AG10803 (cell line): Measurements from ENCODE around the gene MZT2A.
A peak's percentile ranks its signal among the peaks of the same experiment; 100 is the strongest.
"Not testable (repeated sequence)": the region's sequence is repeated elsewhere in the genome, so short reads cannot be mapped to it uniquely, and the experiment has no call there.

Experiments
- DNase-seq: peaks from one replicate; pipeline ENCODE4 v3.0.0; 2010; ENCODE audit warnings: low read depth
- H3K4me3 ChIP-seq: 2 replicates; pipeline ENCODE4 v1.5.1; 2011; ENCODE audit warnings: mild to moderate bottlenecking, low read length, control low read depth
- TF ChIP-seq, protein P1 (sequence below): conservative IDR thresholded peaks from 2 replicates; pipeline ENCODE4 v1.5.1; 2011; ENCODE audit warnings: mild to moderate bottlenecking, low read length, control low read depth, inconsistent platforms

The MZT2A gene, protein sequence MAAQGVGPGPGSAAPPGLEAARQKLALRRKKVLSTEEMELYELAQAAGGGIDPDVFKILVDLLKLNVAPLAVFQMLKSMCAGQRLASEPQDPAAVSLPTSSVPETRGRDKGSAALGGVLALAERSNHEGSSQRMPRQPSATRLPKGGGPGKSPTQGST

GRCh38 chr2:131492015-131492417, at the start of gene MZT2A:
TSS of gene MZT2A (minus strand) at chr2:131492397. CDS start at chr2:131492376, 21 bp downstream.
- peak within 1 kb of the TSS; percentile 87 for H3K4me3 ChIP-seq
- DNase-seq = not testable (repeated sequence)

DNA sequence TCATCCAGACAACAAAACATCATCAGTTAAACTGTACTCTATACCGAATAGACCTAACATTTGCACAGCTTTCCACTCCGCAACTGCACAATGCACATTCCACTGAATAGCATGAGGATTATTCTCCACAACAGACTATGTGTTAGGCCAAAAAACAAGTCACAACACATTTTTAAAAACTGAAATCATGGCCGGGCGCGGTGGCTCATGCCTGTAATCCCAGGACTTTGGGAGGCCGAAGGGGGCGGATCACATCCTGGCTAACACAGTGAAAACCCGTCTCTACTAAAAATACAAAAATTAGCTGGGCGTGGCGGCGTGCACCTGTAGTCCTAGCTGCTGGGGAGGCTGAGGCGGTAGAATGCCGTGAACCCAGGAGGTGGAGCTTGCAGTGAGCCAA, 46.7 kb upstream of the MZT2A start:
- not testable (repeated sequence) for H3K4me3 ChIP-seq, DNase-seq

DNA sequence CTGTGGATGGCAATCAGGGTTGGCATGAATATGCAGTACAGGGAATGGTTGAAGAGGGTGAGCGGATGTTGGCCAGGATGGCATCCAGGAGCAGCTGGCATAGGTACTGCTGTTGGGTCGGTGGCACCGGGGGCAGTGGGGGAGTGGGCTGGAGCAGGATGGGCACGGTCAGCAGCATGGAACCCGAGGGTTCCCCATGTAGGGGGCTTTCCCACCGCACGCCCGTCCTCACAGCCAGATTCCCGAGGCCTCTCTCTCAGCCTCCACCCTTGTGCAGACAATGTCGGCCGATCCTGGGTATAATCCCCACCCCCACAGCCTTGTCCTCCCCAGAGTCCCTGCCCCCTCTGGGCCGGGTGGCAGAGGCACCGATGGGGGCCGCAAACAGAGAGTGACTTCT, 44.6 kb upstream of the MZT2A start:
- not testable (repeated sequence) for H3K4me3 ChIP-seq

DNA sequence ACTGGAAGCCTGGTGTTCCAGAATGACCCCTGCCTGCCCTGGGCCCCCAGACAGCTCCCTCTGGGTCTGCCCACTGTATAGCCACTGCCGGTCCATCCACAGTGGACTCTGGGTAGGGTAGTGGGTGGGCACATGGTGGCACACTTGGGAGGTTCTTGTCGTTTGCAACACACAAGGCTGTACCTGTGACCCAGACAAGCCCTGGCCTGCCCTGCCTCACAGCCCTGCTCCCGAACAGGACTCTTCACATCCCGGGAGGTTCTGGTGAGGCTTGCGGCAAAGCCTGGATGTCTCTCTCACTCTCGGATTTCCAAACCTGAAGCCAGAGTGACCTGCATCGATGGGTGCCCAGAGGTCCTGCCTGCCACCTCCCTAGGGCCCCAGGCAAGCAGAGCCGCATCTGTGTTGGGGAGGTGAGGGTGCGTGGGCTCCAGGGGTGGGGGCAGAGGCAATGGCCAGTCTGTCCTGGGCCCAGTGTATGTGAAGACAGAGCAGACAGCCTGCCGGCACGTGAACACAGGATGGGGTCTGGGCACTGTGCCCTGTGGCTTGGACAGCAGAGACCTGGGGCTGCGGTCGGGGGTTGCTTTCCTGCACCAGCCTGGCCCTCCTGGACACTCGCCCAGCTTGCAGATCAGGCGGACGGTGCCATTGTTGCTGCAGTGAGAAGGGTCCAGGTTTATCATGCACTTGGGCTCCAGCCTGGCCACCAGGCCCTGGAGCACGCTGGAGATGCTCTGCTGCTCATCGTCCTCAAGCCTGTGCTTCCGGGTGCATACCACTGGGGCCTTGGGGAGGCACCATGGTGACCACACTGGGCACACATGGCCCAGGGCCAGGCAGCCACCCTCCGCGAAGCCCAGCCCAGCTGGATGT, 44.0 kb upstream of the MZT2A start:
- DNase-seq, H3K4me3 ChIP-seq: not testable (repeated sequence)

More for the DNA sequence above, 44.6 kb upstream of the MZT2A start:
- not testable (repeated sequence) for DNase-seq

DNA sequence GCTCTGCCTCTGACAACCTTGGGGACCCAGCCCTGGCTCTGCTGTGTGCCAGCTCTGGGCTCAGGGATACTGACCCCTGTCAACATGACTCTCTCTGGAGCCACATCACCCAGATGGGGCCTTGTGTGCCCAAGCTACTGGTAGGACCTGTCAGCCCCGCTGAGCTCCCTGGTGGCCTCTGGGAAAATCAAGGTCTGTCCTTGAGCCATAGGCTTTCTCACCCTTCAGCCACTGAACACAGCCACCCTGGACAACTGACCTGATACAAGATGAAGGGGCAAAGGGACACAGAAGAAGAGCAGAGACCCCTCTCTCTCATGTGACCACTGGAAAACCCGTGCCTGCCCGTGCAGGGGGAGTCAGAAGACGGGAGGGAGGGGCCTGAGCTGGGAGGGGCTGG, 43.3 kb upstream of the MZT2A start:
- no peak overlapping the region for H3K4me3 ChIP-seq
- TF ChIP-seq, protein P1, sequence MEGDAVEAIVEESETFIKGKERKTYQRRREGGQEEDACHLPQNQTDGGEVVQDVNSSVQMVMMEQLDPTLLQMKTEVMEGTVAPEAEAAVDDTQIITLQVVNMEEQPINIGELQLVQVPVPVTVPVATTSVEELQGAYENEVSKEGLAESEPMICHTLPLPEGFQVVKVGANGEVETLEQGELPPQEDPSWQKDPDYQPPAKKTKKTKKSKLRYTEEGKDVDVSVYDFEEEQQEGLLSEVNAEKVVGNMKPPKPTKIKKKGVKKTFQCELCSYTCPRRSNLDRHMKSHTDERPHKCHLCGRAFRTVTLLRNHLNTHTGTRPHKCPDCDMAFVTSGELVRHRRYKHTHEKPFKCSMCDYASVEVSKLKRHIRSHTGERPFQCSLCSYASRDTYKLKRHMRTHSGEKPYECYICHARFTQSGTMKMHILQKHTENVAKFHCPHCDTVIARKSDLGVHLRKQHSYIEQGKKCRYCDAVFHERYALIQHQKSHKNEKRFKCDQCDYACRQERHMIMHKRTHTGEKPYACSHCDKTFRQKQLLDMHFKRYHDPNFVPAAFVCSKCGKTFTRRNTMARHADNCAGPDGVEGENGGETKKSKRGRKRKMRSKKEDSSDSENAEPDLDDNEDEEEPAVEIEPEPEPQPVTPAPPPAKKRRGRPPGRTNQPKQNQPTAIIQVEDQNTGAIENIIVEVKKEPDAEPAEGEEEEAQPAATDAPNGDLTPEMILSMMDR = no peak
- DNase-seq = no peak

DNA sequence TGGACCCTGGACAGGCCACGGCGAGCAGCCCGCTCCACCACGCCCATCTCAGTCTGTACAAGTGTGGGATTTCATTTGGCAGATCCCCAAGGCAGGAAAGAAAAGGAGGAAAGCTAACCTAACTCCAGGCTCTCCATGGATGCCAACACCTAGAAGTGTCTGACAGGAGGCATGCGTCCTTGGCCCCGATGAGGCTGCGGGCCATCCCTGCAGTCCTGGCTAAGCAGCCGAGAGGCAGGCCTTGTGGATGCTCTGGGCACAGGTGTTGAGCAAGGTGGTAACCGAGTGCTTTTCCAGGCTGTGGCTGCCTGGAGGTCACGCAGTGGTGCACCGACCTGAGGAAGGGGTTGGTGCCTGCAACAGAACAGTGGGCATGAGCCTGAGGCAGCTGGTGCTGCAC, 42.8 kb upstream of the MZT2A start:
- not testable (repeated sequence) for H3K4me3 ChIP-seq, DNase-seq

DNA sequence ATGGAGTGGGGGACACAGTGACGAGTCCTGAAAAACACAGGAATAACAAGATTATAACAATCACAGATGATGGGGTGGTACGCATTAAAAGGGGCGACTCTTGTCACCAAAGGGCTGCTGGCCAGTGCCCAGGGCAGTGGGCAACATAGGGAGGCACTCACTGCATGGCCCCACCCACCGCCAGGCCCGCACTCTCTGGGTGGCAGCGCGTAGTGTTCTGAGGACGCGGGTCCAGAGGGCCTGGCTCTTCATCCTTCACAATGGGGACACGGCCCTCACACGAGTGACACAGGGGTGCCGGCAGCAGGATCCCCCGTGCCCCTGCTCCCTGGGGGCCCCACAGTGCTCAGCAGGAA, 42.1 kb upstream of the MZT2A start:
- not testable (repeated sequence) for DNase-seq, H3K4me3 ChIP-seq

- H3K4me3 ChIP-seq, DNase-seq: not testable (repeated sequence)
Measured at GRCh38 chr2:131533609-131534316, 41.6 kb upstream of the MZT2A start.

- DNase-seq = not testable (repeated sequence)
Measured at GRCh38 chr2:131532723-131533608, 40.8 kb upstream of the MZT2A start.

DNA sequence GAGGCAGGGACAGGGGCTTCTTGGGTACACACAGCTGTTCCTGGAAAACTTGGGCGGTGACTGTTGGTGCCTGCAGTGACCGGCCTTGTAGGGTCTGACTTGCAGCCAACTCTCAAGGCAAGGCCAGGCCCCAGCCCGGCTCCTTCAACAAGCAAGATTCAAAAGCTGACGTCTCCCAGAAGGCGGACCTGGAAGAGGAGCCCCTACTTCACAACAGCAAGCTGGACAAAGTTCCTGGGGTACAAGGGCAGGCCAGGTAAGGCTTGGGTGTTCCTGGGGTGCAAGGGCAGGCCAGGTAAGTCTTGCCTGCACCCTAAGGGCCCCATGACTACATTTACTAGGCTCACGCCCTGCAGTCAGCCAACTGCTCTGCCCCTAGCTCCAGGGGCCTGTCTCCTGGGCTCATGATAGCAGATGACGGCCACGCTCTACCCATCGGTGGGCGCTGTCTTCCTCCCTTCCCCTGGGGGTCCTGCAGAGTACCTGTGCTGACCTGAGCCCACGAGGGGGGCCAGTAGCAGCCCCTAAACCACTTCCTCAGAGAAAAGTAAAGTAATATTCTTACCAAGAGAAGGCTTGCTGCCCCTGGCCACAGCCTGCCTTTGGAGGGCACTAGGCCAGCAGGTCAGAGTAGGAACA, 39.5 kb upstream of the MZT2A start:
- DNase-seq, H3K4me3 ChIP-seq: not testable (repeated sequence)

More at GRCh38 chr2:131532723-131533608, 40.8 kb upstream of the MZT2A start:
- H3K4me3 ChIP-seq = not testable (repeated sequence)

- not testable (repeated sequence) for DNase-seq, H3K4me3 ChIP-seq
Measured at GRCh38 chr2:131530626-131531344, 38.6 kb upstream of the MZT2A start.

DNA sequence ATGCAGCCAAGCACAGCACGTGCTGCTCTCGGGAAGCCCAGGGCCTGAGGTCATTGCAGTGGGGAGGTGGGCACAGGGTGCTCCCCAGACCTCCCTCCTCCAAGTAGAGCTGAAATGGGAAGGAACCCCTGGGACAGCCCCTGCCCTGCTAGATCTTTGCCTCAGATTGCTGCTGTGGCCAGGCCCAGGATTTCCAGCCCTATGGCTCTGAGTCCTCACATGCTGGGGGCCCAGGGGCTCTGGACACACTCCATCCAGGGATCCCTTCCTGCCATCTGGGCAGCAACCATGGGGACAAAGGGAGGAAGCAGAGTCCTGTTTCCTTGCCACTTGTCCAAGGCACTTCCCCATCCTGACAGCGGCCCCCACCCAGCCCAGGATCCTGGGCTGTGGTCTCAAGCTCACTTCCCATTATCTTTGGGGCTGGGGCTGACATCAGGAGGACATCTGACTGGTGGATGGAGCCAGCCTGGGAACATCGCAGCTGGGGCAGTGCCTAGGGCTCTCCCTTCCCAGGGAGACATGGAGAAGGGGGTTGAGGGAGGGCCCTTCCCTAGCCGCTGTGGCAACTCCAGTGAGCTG, 37.8 kb upstream of the MZT2A start:
- H3K4me3 ChIP-seq, DNase-seq: not testable (repeated sequence)

GRCh38 chr2:131528981-131529863, 37.0 kb upstream of the MZT2A start:
- DNase-seq = peak; percentile 6
- H3K4me3 ChIP-seq = not testable (repeated sequence)

GRCh38 chr2:131527131-131528001, 35.2 kb upstream of the MZT2A start, which contains the start of gene CCDC74A:
TSS of gene CCDC74A (plus strand) at chr2:131527888. CDS start at chr2:131527971, 83 bp downstream.
- peak; percentile 46 for DNase-seq
- H3K4me3 ChIP-seq = peak within 1 kb of the TSS; percentile 48
